A673 (cell line): ENCODE data around the gene PGAP3. TPM values are rescaled to one million over a fixed set of nuclear protein-coding genes. Genes with fewer than 3 reads are reported as not detected.

Experiments
- BruUV-seq: library from RNA; stranded (reverse); fragments of 400-500 nt; replicated peaks from 2 replicates; lab custom pipeline; 2021; lab: Mats Ljungman, UMichigan
- CTCF ChIA-PET: fragments of 300-600 bp; sonication (Branson Sonifier 250); formaldehyde crosslinking; loops from one replicate; lab custom pipeline; 2022; ENCODE audit warnings: antibody characterized with exemption; lab: Charles Lee
- POLR2A ChIA-PET: fragments of 300-600 bp; sonication (Branson Sonifier 250); formaldehyde crosslinking; loops from one replicate; lab custom pipeline; 2022; ENCODE audit warnings: antibody characterized with exemption; ENCODE audit not compliant: low non-redundant PET; lab: Charles Lee
- DNase-seq: peaks from one replicate; pipeline ENCODE4 v3.0.0-alpha.2; 2015; ENCODE audit warnings: low spot score
- H3K27ac ChIP-seq: fragments of 200-600 bp; sonication (generic); 2 replicates; pipeline ENCODE4 v1.5.1; 2016; ENCODE audit warnings: mixed run types, low read depth, mild to moderate bottlenecking, mixed read lengths, antibody characterized with exemption, low read length; ENCODE audit not compliant: poor library complexity, severe bottlenecking
- H3K27me3 ChIP-seq: fragments of 200-600 bp; sonication (generic); replicated peaks from 2 replicates; pipeline ENCODE4 v1.6.1; 2017; ENCODE audit warnings: mixed run types, low read depth, mild to moderate bottlenecking, mixed read lengths, antibody characterized with exemption, low read length; ENCODE audit not compliant: insufficient read depth, poor library complexity
- H3K36me3 ChIP-seq: fragments of 200-600 bp; sonication (generic); 2 replicates; pipeline ENCODE4 v1.6.1; 2016; ENCODE audit warnings: mixed run types, mild to moderate bottlenecking, mixed read lengths, antibody characterized with exemption, low read length; ENCODE audit not compliant: insufficient read depth, poor library complexity, severe bottlenecking
- H3K4me1 ChIP-seq: fragments of 200-600 bp; sonication (generic); 2 replicates; pipeline ENCODE4 v1.6.1; 2017; ENCODE audit warnings: mixed run types, mild to moderate bottlenecking, mixed read lengths, antibody characterized with exemption, low read length; ENCODE audit not compliant: insufficient read depth, poor library complexity, severe bottlenecking
- H3K4me3 ChIP-seq: fragments of 200-600 bp; sonication (generic); 2 replicates; pipeline ENCODE4 v1.5.1; 2016; ENCODE audit warnings: low read depth, mixed run types, mild to moderate bottlenecking, mixed read lengths, low read length; ENCODE audit not compliant: poor library complexity, severe bottlenecking
- H3K9me3 ChIP-seq: fragments of 200-600 bp; sonication (generic); 2 replicates; pipeline ENCODE4 v1.6.1; 2016; ENCODE audit warnings: mixed run types, low read depth, mild to moderate bottlenecking, mixed read lengths, antibody characterized with exemption, low read length; ENCODE audit not compliant: poor library complexity, severe bottlenecking
- CTCF ChIP-seq: fragments of 300-800, 200-600 bp; sonication (generic); conservative IDR thresholded peaks from 2 replicates; pipeline ENCODE4 v1.5.1; 2017; ENCODE audit warnings: low read depth, mild to moderate bottlenecking, antibody characterized with exemption, low read length, moderate library complexity, mixed read lengths
- EZH2 ChIP-seq: fragments of 200-600 bp; sonication (generic); IDR thresholded peaks from 2 replicates; pipeline ENCODE4 v1.6.1; 2017; ENCODE audit warnings: borderline replicate concordance, low read depth, mild to moderate bottlenecking, mixed read lengths, antibody characterized with exemption, low read length; ENCODE audit not compliant: poor library complexity, severe bottlenecking
- intact Hi-C: fragments of 100-400 bp; cut with micrococcal nuclease; formaldehyde crosslinking; loops from one replicate; pipeline ENCODE4 v1.10.0; 2022; ENCODE audit not compliant: unreplicated experiment
- total RNA-seq: library from RNA; stranded (reverse); gene quantifications from 2 replicates; pipeline ENCODE4 v1.2.3, GENCODE V29; 2021

Gene PGAP3
- total RNA-seq, 1 experiment from 2014 or later: 3.6 TPM

- Histone ChIP-seq H3K4me1 (no peaks in the 10 kb centered on the region), H3K4me3 (no peak overlapping the region), H3K36me3 (no peaks in the 10 kb centered on the region), H3K27ac (no peak overlapping the region), H3K9me3 (no peaks in the 10 kb centered on the region), H3K27me3 (no peaks in the 10 kb centered on the region)
- no peak for TF ChIP-seq EZH2
- TF ChIP-seq CTCF: no peak
- intact Hi-C loops: no loop called here
- DNase-seq: no peak
- BruUV-seq: no TSS peak
- CTCF ChIA-PET: no interaction called here
- POLR2A ChIA-PET: no interaction called here
Observed at GRCh38 chr17:39716073-39716818, 28.4 kb upstream of the PGAP3 start.

- BruUV-seq: no TSS peak
- Histone ChIP-seq H3K27me3 (no peaks in the 10 kb centered on the region), H3K36me3 (no peaks in the 10 kb centered on the region), H3K4me1 (no peaks in the 10 kb centered on the region), H3K4me3 (no peak overlapping the region), H3K27ac (no peak overlapping the region), H3K9me3 (no peaks in the 10 kb centered on the region)
- ChIA-PET CTCF (no interaction called here), POLR2A (no interaction called here)
- no peak for TF ChIP-seq EZH2
- no peak for TF ChIP-seq CTCF
- intact Hi-C loops: no loop called here
- DNase-seq: no peak
Observed at GRCh38 chr17:39715375-39716072, 27.7 kb upstream of the PGAP3 start.

- no peak overlapping the region for H3K27ac ChIP-seq
- CTCF ChIA-PET: no interaction called here
- intact Hi-C loops: no loop called here
- no peaks in the 10 kb centered on the region for H3K36me3 ChIP-seq
- TF ChIP-seq EZH2 (no peak), CTCF (no peak)
- no TSS peak for BruUV-seq
- H3K4me1 ChIP-seq: no peaks in the 10 kb centered on the region
- DNase-seq: no peak
- H3K4me3 ChIP-seq: no peak overlapping the region
- no peaks in the 10 kb centered on the region for H3K27me3 ChIP-seq
- H3K9me3 ChIP-seq: no peaks in the 10 kb centered on the region
- POLR2A ChIA-PET: no interaction called here
Observed at GRCh38 chr17:39714234-39714633, 26.4 kb upstream of the PGAP3 start.
